HG02840 (cell line): ENCODE results near the gene ACO2.

Source experiments
- ATAC-seq: cut with Tn5 transposase; IDR thresholded peaks from one replicate; pipeline ENCODE4 v1.9.1; 2021; ENCODE audit warnings: mild to moderate bottlenecking, moderate library complexity, moderate number of reproducible peaks; ENCODE audit not compliant: unreplicated experiment, low FRiP score

The ACO2 gene

GRCh38 chr22:41487037-41487935, 18.4 kb downstream of the ACO2 start:
- ATAC-seq, result no peak

DNA sequence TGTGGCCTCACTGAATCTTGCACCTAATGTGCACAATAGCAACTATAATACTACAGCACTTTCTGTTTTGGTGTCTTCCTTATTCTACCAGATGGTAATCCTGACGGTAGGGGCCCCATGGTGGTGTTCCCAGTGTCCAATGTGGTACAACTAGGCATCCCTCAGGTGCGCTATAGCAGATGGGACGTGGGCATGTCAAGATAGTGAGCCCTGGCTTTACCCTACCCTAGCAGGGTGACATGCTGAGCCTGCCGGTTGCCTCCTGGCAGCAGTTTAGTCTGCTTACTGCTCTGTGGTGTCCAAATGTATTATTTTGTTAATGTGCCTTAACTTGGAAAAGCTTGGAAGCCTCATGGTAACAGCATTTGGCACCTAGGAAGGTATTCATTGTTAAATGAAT, 19.2 kb downstream of the ACO2 start:
- no peak for ATAC-seq

DNA sequence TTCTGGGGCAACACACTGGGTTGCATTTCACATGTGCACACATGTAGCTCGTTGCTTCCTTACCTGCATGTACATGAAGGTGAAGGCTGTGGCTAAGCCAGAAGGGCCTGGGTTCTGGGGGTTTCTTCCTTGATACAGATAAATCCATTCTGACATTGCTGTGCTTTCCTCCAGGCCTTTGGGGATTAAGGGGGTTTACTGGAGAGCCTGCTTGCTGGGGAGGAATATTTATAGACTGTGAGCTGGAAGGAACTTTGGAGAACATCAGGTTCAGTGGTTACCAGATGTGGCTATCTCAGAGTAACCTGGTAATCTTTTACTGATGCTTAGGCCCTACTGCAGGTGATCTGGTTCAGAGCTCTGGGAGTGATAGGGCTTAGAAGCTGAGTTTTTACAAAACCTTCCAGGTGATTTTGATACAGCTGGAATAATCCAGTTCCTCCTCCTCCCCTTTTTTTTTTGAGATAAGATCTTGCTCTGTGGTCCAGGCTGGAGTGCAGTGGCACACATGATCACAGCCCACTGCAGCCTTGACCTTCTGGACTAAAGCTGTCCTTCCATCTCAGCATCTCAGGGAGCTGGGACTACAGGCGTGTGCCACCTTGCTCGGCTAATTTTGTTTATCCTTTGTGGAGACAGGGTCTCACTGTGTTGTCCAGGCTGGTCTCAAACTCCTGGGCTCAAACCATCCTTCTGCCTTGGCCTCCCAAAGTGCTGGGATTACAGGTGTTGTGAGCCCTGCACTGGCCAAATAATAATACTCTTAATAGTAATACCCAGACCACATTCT, 19.9 kb downstream of the ACO2 start:
- no peak for ATAC-seq

DNA sequence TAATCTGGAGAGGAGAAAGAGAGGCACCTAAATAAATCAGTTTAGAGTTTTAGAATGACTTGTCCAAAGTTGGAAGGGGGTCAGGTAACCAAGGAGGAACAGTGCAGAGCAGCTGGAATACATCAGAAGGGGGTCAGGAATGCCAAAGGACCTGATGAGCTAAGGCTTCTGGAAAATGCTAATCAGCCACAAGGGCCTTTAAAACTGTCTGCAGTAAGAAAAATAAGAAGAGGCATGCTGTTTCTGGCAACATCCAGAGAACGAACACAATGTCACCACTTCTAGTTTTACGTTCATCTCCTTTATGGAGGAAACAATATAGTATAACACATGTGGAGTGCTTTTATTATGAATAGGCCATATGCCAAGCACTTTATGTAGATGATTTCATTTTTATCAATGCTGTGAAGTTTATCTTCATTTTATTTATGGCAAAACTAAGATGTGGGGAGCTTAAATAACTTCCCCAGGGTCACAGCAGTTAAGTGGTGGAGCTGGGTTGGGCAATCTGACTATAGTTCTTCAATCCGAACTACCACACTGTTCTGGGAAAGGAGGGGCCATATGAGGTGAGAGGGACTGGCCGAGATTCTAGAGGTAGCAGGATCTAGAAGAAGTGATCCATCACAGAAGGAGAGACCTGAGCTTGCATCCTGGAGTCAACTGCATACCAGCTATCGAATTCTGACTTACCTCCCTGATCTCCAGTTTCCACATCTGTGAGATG, 22.6 kb downstream of the ACO2 start:
- ATAC-seq, result no peak

- ATAC-seq, result no peak
Measured at GRCh38 chr22:41498303-41498835, 29.5 kb downstream of the ACO2 start.

- ATAC-seq, result no peak
Measured at GRCh38 chr22:41499624-41500280, 30.8 kb downstream of the ACO2 start.

DNA sequence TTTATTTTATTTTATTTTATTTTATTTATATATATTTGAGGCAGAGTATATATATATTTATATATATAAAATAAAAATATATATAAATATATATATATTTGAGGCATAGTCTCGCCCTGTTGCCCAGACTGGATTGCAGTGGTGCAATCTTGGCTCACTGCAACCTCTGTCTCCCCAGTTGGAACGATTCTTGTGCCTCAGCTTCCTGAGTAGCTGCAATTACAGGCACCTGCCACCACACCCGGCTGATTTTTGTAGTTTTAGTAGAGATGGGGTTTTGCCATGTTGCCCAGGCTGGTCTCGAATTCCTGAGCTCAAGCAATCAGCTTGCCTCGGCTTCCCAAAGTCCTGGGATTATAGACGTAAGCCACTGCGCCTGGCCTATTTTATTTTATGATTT, 31.4 kb downstream of the ACO2 start:
- no peak for ATAC-seq

DNA sequence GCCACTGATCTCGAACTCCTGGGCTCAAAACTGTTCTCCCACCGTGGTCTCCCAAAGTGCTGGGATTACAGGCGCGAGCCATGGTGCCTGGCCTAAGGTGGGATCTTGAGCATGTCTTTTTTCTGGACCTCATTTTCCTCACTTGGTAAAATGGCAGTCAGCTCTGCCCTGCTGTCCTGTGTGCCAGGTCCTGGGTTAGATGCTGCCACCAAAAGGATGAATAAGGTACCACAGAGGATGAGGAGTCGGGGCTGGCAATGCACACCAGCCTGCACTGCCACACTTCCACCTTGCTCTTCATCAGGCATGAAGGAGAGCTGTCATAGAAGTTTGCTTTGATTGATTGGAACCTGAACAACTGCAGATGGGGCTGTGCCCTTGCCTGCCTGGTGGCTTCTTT, 32.3 kb downstream of the ACO2 start:
- ATAC-seq, result no peak

DNA sequence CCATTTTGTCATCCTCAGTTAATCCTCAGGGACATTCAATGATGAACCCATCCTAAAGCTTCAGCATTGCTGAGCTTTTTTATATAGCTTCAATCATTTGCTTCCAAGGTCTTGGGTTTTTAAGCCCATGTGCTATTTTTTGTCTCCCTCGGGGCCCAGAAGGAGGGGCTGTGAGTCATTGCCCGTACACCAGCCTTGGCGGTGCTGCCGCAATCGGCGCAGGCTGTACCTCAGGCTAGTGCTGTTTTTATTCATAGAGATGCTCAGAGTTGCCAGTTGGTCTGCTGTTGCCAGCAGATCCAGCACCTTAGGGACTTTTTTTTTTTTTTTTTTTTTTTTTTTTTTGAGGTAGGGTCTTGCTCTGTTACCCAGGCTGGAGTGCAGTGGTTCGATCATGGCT, 35.5 kb downstream of the ACO2 start:
- no peak for ATAC-seq

GRCh38 chr22:41504816-41505215, 35.9 kb downstream of the ACO2 start:
- ATAC-seq, result no peak

DNA sequence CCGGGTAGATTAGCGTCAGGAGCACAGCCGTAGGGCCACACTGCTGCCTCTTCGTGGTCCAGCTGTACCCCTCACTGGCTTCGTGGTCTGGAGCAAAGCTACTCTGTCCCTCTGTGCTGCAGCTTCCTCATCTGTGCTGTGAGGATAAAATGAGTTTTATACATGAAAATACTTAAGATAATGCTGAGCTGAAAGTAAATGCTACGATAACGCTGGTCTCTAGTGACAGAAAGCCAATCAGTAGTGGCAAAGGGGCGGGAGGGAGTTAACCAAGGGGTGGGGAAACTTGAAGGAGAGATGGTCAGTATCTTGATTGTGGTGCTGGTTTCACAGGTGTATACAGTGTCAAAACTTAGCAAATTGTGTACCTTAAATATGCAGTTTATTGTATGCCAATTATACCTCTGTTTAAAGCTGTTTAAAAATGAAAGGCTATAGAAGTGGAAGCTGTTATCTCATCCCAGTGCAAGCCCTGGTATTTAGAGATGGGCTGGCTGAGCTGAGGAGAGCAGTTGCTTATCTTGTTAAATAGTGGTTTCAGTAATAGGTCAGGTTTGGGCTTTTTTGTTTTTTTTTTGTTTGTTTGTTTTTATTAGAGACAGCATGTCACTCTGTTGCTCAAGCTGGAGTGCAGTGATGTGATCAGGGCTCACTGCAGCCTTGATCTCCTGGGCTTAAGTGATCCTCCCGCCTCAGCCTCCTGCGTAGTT, 36.7 kb downstream of the ACO2 start:
- no peak for ATAC-seq

- ATAC-seq, result no peak
Measured at GRCh38 chr22:41507330-41508063, 38.6 kb downstream of the ACO2 start.

DNA sequence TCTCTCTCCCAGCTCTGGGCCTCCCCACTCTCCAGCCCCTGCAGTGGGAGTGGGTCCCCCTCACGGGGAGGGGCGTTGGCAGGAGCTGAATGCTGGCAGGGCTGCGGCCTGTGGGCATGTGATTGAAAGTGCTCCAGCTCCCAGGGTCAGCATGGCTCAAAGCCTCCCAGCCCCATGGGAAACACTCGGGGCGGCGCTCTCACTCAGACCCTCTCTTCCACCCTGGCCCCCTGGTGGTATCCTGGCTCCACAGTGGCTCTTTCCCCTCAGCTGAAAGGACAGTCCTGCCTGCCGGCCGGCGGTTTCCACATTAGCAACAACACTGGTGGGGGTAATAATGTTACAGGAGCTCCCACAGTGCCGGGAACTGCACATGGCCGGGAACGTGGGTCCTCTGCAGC, 39.9 kb downstream of the ACO2 start:
- no peak for ATAC-seq

DNA sequence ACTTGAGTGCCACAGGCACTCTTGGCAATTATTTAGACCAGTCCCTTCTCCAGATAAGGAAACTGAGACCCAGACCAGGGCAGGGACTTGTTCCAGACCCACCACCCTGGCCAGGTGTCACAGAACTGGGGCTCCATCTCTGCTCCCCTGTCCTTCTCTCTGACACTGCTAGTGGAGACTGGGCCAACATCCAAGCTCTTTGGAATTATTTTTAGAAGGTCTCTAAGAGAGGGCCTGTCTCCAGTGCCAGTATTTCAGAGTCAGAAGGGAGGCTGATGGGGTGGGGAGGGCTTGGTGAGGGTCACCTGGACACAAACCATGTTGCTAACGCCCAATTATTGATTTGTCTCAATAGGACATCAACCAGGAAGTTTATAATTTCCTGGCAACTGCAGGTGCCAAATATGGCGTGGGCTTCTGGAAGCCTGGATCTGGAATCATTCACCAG, 42.6 kb downstream of the ACO2 start:
- ATAC-seq, result no peak

DNA sequence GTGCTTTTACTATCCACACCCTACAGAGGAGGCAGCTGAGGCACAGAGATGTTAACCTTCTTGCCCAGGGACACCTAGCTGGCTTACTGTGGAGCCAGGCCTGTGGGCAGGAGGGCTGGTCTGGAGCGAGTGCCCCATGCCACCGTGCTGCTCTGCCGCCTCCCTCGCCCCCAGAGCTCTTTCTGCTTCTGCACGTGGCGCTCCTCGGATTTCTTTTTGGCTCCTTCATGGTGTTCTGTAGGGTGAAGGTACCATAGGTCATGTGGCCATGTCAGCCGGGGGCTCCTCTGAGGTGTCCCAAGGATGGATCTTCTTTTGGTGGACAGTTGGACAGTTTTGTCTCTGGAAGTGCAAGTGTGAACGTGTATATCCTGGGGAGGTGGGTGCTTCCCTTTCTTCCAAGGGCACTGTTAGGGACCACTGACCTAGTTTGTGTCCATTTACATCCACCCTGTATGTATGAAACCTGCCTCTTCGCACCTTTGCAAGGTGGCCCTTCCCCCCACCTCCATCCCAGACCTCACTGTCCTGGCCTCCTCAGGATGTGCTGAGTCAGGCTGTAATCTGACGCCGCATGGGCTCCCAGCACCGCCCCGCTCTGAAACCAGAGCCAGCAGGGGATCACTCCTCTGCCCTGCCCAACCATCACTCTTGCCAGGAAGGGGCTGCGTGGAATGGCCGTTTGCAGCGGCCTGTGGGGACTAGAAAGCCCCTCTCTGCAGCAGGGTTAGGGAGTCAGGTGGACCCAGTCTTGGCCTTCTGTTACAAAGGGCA, 43.7 kb downstream of the ACO2 start:
- ATAC-seq, result no peak

GRCh38 chr22:41513391-41513790, 44.5 kb downstream of the ACO2 start:
- no peak for ATAC-seq

GRCh38 chr22:41516462-41516861, 47.5 kb downstream of the ACO2 start:
- no peak for ATAC-seq
